HG03025 (cell line): ENCODE measurements around the gene DPP6.

Source experiments
- ATAC-seq: cut with Tn5 transposase; IDR thresholded peaks from one replicate; pipeline ENCODE4 v1.9.1; 2021; ENCODE audit warnings: mild to moderate bottlenecking, moderate library complexity; ENCODE audit not compliant: unreplicated experiment, low FRiP score

Gene DPP6

GRCh38 chr7:154679379-154680053 lies 627.3 kb downstream of the DPP6 start:
- ATAC-seq, result no peak

DNA sequence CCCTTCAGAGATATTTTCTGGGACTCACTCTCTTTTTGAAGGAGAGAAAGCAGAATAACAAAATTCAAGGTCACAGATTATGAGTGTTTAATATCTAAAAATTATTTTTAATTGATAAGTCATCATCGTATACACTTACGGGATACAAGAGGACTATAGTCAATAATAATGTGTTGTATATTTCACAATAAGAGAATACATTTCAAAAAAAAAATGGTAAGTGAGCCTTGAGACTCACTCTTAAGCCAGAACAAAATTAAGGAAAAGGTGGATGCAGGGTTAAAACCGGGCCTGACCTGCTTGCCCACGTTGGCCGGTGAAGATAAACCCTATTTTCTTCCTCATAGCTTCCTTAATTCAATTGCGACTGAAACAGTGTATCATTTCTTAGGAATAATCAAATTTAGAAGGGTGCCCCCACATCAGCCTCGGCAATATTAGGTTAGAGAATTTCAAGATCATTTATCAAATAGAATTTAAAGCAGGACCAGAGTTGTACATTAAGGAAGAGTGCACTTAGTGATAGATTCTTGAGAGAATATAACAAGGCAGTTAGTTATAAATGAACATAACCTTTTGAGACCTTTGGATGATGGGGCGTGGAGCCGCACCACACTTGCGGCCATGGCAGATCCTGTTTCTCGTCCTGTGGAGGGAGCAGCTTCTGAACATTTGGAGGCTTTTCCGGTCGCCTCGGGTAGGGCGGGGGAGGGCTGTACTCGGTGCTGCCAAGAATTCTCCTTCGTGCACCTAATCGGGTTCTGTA lies 628.9 kb downstream of the DPP6 start:
- no peak for ATAC-seq

GRCh38 chr7:154682003-154682402 lies 629.8 kb downstream of the DPP6 start:
- no peak for ATAC-seq

DNA sequence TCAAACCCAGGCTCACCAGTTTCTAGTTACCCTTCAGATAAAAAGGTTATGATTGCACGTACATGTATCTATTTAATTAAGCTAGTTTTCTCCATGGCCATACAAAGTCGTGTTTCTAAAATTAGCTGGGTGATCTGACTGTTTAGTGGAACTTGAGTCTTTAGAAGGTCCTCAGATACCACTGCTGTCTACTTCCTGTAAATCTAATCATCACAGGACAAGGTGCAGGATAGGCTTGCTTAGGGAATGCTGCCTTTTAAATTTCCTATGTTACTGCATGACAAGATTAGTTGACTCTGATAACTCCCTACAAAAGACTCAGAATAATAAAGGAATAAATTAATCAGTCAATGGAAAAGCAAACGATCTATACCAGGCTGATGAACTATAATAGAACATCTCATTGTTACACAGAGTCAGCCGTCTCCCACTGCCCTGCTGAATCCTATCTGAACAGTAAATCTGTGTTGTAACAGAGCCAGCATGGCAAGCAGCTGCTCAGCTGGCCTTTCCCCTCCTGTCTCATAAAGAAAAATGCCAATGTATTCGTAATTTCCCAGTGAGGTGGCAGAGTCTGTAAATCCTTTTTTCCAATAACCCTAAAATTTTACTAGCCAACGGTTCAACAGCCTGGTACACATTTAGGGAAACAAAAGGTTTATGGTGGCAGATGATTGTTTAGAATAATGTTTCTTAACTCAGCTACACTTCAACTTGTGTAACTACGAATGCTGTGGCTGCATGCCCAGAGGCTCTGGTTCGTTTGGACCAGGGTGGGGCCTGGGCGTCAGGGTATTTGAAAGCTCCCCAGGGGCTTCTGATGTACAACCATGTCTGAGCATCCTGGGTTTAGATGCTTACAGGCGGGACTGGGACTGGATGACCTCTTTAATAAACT lies 632.7 kb downstream of the DPP6 start:
- ATAC-seq, result no peak

DNA sequence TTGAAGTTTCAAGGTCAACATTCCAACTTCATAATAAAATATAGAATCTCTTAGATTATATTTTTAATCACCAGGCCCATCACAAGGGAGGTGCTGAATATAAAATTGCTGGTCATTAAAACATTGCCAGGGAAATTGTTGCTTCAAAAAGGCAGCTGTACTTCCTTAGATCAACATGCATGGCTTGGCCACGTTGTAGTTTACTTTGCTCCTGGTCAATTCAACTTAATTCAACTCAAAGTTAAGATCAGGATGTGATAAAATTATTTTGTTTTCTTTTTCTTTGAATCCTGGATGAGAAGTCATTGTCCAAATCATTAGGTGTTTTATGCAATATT lies 633.3 kb downstream of the DPP6 start:
- ATAC-seq, result no peak

DNA sequence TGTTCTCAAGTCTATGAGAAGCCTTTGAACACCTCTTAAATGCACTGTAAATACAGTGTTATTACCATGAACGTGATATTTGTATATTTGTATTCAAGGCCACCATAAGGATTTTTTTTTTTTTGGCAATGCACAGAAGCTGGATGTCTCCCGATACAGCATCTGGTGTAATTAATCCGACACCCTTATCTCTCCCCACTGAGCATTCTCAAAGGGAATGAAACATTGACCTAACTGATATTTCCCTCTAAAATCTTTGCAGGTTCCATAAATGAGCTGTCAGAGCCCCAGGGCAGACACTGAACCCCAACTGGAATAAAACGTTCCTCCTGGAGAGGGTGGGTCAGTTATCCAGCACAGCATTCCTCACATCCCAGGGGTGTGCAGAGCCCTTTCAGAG lies 634.1 kb downstream of the DPP6 start:
- ATAC-seq, result no peak

DNA sequence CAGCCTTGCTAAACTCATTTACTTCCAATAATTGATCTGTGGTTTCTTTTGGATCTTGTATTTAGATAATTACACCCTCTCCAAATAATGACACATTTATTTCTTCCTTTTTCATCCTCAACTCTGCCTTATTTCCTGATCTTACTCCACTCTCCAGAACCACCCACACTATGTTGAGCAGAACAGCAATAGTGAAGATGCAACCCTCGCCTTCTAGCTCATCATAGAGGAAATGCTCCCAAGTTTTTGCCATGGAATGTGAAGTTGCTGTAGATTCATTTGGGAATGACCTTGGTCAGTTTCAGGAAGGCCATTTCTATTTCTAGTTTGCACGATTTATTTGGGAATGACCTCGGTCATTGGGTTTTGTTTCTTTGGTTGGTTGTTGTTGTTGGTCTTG lies 636.8 kb downstream of the DPP6 start:
- no peak for ATAC-seq

DNA sequence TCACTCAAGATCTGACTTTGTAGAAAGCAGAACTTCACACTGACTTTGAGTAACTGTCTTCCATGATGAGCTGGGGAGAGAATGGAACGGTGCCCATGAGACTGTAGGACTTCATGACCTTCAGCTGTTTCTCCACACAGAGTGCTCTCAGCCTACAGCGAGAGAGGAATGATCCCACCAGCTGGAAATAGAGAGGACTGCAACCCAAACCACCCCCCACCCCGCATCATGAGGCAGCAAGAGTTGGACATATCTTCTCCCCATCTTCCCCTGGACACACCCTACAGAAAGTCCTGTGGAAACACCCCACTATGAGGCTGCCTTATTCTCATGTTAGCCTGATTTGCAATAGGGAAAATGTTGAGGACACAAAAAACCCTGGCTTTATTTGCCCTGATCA lies 638.2 kb downstream of the DPP6 start:
- no peak for ATAC-seq

GRCh38 chr7:154693661-154694060 lies 641.5 kb downstream of the DPP6 start:
- ATAC-seq, result no peak

DNA sequence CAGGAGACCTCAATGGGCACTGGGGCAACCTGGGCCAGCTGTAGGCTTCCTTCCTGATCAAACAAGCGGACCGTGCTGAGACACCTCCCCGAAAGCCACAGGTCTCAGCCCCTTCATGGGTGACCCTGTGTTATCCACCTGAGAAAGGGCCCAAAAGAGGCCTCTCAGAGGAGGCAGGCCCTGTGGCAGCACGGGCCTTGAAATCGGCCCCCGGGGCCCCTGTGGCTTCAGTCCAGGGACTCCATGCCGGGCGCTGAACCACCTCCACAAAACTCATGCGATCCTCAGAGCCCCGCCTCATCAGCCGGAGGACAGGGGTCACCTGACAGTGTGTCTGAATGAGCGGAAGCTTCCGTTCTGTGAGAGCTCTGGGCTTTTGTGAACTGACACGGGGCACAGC lies 643.6 kb downstream of the DPP6 start:
- ATAC-seq, result no peak

GRCh38 chr7:154696556-154696955 lies 644.4 kb downstream of the DPP6 start:
- no peak for ATAC-seq

DNA sequence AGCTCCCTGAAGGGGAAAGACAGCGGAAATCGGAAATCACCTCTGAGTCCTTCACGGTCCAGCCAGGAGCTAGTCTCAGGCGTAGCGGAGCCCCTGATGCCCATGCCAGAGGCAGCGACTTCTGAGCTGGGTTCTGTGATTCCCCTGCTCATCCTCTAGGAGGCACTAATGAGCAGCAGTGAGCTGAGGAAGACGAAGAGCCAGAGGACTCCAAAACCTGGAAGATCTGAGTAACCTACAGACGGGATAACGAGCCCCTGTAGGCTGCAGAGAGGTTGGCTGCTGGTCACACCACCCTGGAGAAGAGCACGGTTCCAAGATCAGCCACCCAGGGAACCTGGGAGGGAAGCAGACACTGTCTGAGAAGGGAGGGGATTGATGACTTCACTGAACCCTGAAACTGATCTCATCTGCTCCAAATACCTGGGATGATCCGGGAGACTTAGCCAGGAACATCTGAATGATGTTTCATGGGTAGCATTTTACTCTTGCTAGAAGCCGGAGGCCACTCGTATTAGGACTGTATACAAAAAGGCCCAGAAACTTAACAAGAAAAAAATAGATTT lies 646.6 kb downstream of the DPP6 start:
- ATAC-seq, result no peak

- no peak for ATAC-seq
Observed at GRCh38 chr7:154699417-154699816, 647.2 kb downstream of the DPP6 start.

DNA sequence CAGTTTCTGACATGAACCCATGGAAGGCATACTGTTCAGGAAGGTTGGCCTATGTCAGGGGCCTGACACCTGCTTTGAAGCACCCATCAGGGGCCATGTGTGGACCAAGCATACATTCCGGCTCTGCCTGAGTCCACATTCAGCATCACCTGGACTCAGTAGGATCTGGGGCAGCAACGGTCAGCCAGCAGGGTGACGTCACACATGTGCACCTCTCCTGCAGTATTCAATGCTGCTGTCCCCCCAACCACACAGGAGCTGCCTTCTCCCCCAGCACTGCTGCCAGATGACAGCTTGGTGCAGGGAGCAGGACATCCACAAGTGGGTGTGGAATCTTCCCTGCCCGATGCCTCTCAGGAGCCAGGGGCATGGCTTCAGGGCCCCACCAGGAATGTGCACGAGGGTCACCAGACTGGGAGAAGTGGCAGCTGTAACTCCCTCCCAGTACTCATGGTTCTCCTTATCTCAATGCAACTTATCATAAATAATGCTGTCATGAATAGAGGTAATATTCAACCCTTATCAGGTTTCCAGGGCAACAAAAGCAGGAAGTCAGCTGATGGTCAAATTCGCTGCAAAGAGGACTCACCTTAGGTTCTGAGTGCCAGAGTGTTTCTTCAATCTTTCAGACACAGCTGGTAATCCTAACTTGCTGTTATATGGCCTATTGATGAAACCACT lies 657.8 kb downstream of the DPP6 start:
- no peak for ATAC-seq

- no peak for ATAC-seq
Observed at GRCh38 chr7:154720016-154720415, 667.8 kb downstream of the DPP6 start.

DNA sequence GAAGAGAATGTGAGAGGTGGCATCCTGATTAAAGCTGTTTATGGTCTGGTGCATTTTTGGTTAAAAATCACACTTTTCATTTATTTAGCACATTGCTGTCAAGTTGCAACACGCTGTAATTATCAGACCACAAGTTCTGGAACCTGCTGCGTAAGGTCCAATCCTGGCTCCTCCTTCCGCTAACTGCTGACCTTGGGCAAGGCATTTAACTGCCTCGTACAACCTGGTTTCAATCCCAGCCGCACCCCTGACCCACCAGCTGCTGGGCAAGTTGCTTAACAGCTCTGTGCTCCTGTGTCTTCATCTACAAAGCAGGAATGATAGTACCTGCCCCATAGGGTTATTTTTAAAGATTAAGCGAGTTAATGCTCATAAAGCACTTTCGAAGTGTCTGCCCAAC lies 668.9 kb downstream of the DPP6 start:
- ATAC-seq, result no peak

- ATAC-seq, result no peak
Observed at GRCh38 chr7:154726368-154726767, 674.2 kb downstream of the DPP6 start.

- ATAC-seq, result no peak
Observed at GRCh38 chr7:154729056-154729455, 676.9 kb downstream of the DPP6 start.

DNA sequence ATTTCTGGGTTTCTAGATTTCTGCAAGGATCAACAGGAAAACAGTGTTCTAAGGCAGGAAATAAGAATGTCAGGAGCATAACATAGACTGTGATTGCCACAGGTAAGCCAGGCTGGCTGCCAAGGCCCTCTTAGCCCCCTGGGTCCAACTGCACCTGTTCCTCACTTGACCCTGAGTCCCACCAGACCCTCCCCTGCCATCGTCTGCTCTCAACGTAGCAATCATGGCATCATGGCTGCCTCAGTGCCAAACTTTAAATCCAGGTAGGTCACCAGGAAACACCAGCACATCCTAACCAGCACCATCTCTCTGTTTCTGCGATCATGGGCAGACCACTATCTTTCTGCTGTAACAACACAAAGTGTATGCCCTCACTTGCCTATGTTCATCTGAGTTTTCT lies 683.6 kb downstream of the DPP6 start:
- no peak for ATAC-seq

DNA sequence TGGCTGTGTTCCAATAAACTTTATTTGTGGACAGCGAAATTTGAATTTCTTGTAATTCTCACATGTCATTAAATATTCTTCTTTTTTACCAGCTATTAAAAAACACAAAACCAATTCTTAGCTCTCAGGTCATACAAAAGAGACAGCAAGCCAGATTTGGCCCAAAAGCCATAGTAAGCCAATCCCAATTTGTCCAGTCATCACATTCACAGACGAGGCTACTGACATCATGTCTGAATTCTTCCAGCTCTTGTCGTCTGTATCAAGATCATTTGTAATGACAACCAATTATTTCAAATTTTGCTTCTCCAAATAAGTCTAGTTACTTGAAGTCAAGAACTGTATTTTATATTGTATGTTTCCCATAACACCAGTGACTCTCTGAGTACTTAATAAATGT lies 684.2 kb downstream of the DPP6 start:
- ATAC-seq, result no peak

GRCh38 chr7:154738216-154738615 lies 686.0 kb downstream of the DPP6 start:
- ATAC-seq, result no peak
